Stimulated activated CD8-positive, alpha-beta memory T cell treated with anti-CD3 and anti-CD28 coated beads, Interleukin-7, amount 100 ng/mL, for 4 hours (primary cell): Measurements from ENCODE around the gene GABRB2.

Source experiments
- DNase-seq, 2 donors: peaks; one replicate each; pipeline ENCODE4 v3.0.0-alpha.2; 2020; ENCODE audit warnings: low read depth in 2 of 2

GABRB2 gene

GRCh38 chr5:161471211-161471950 lies 75.1 kb downstream of the GABRB2 start:
- DNase-seq: no peak

GRCh38 chr5:161467703-161468102 lies 78.8 kb downstream of the GABRB2 start:
- DNase-seq: no peak

- no peak for DNase-seq
Measured at GRCh38 chr5:161460741-161461140, 85.8 kb downstream of the GABRB2 start.

GRCh38 chr5:161446655-161447054 lies 99.9 kb downstream of the GABRB2 start:
- DNase-seq: no peak

GRCh38 chr5:161442471-161442870 lies 104.1 kb downstream of the GABRB2 start:
- no peak for DNase-seq

GRCh38 chr5:161432798-161433197 lies 113.7 kb downstream of the GABRB2 start:
- DNase-seq: no peak

- no peak for DNase-seq
Measured at GRCh38 chr5:161431963-161432362, 114.6 kb downstream of the GABRB2 start.

GRCh38 chr5:161421067-161421466 lies 125.5 kb downstream of the GABRB2 start:
- DNase-seq: no peak

GRCh38 chr5:161420521-161420920 lies 126.0 kb downstream of the GABRB2 start:
- no peak for DNase-seq

GRCh38 chr5:161414896-161415295 lies 131.6 kb downstream of the GABRB2 start:
- no peak for DNase-seq

- no peak for DNase-seq
Measured at GRCh38 chr5:161414037-161414436, 132.5 kb downstream of the GABRB2 start.

- no peak for DNase-seq
Measured at GRCh38 chr5:161412792-161413191, 133.7 kb downstream of the GABRB2 start.

GRCh38 chr5:161411156-161411555 lies 135.4 kb downstream of the GABRB2 start:
- DNase-seq: no peak

GRCh38 chr5:161410640-161411039 lies 135.9 kb downstream of the GABRB2 start:
- DNase-seq: no peak

GRCh38 chr5:161409471-161409870 lies 137.1 kb downstream of the GABRB2 start:
- DNase-seq: no peak

GRCh38 chr5:161406880-161407279 lies 139.6 kb downstream of the GABRB2 start:
- no peak for DNase-seq

GRCh38 chr5:161403996-161404395 lies 142.5 kb downstream of the GABRB2 start:
- DNase-seq: no peak

GRCh38 chr5:161403121-161403520 lies 143.4 kb downstream of the GABRB2 start:
- DNase-seq: no peak

- DNase-seq: no peak
Measured at GRCh38 chr5:161400583-161400982, 145.9 kb downstream of the GABRB2 start.

- no peak for DNase-seq
Measured at GRCh38 chr5:161399996-161400562, 146.4 kb downstream of the GABRB2 start.

GRCh38 chr5:161397448-161397847 lies 149.1 kb downstream of the GABRB2 start:
- no peak for DNase-seq

- DNase-seq: no peak
Measured at GRCh38 chr5:161396171-161396570, 150.4 kb downstream of the GABRB2 start.

- no peak for DNase-seq
Measured at GRCh38 chr5:161391724-161392123, 154.8 kb downstream of the GABRB2 start.

- no peak for DNase-seq
Measured at GRCh38 chr5:161391016-161391415, 155.5 kb downstream of the GABRB2 start.
